ENCODE data around the gene SKOR2. TPM values are rescaled to one million over a fixed set of nuclear protein-coding genes. Genes with fewer than 3 reads are reported as not detected.

Gene SKOR2
- total RNA-seq, 1 experiment from 2014 or later: not detected

DNA sequence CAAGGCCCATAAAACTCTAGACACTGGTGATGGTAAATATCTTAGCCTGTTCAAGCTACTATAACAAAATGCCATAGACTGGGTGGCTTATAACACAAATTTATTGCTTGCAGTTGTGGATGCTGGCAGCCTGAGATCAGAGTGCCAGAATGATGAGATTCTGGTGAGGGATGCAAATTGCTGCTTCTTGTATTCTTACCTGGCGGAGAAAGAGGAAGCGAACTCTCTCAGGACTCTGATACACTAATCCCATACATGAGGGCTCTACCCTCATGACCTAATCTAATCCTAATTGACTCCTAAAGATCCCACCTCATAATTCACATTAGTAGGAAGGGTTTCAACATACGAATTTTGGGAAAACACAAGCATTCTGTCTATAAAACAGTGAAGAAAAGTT is 70.7 kb downstream of the SKOR2 start:
- BruUV-seq (replicated peaks): no TSS peak
- Histone ChIP-seq H3K9me3 (ENCODE audit: low read depth, low read length, poor library complexity, severe bottlenecking) (peaks cover 13% of the 10 kb centered on the region), H3K27me3 (replicated peaks; ENCODE audit: insufficient read depth, low read depth, low read length, poor library complexity) (no peaks in the 10 kb centered on the region), H3K4me3 (ENCODE audit: low read depth, low read length, poor library complexity, severe bottlenecking) (no peak overlapping the region), H3K36me3 (ENCODE audit: insufficient read depth, low read length, poor library complexity, severe bottlenecking) (no peaks in the 10 kb centered on the region), H3K4me1 (ENCODE audit: insufficient read depth, low read length, poor library complexity, severe bottlenecking) (no peaks in the 10 kb centered on the region), H3K27ac (ENCODE audit: low read depth, low read length, poor library complexity, severe bottlenecking) (no peak overlapping the region)
- CTCF ChIA-PET: no interaction called here
- TF ChIP-seq EZH2 (IDR thresholded peaks at IDR 0.05; ENCODE audit: borderline replicate concordance, low read depth, low read length, poor library complexity, severe bottlenecking) (no peak), CTCF (conservative IDR thresholded peaks at IDR 0.05; ENCODE audit: low read depth, low read length) (no peak)
- DNase-seq (ENCODE audit: low spot score): no peak
- POLR2A ChIA-PET (ENCODE audit: low non-redundant PET): no interaction called here
- intact Hi-C loops (cut with micrococcal nuclease; ENCODE audit: unreplicated experiment): no loop called here

DNA sequence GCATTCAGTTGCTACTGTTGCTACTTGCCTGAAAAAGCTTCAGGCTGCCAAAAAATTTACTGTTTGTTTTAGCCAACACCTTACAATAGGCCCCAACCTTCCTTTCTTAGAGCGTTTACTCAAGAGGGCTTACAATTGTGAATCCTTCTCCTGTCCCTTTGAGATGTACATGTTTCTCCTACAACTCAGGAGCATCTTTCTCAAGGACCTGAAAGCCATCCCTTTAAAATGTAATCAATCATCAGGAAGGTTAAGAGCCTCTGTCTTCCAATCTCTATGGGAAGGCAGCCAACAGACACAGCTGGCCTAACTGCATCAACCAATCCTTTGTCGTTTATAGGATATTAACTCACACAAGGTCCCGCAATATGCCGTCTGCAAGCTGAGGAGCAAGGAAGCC is 71.9 kb downstream of the SKOR2 start:
- no peaks in the 10 kb centered on the region for H3K36me3 ChIP-seq (ENCODE audit: insufficient read depth, low read length, poor library complexity, severe bottlenecking)
- DNase-seq (ENCODE audit: low spot score): no peak
- no peak overlapping the region for H3K4me3 ChIP-seq (ENCODE audit: low read depth, low read length, poor library complexity, severe bottlenecking)
- H3K4me1 ChIP-seq (ENCODE audit: insufficient read depth, low read length, poor library complexity, severe bottlenecking): no peaks in the 10 kb centered on the region
- TF ChIP-seq CTCF (conservative IDR thresholded peaks at IDR 0.05; ENCODE audit: low read depth, low read length) (no peak), EZH2 (IDR thresholded peaks at IDR 0.05; ENCODE audit: borderline replicate concordance, low read depth, low read length, poor library complexity, severe bottlenecking) (no peak)
- CTCF ChIA-PET: no interaction called here
- H3K27ac ChIP-seq (ENCODE audit: low read depth, low read length, poor library complexity, severe bottlenecking): no peak overlapping the region
- BruUV-seq (replicated peaks): no TSS peak
- intact Hi-C loops (cut with micrococcal nuclease; ENCODE audit: unreplicated experiment): no loop called here
- peaks cover 7% of the 10 kb centered on the region for H3K9me3 ChIP-seq (ENCODE audit: low read depth, low read length, poor library complexity, severe bottlenecking)
- POLR2A ChIA-PET (ENCODE audit: low non-redundant PET): interaction anchor here (0.7 kb wide), 1 partner anchor 1005 kb away, joined by 3 read pairs; no protein-coding TSS in a partner anchor
- no peaks in the 10 kb centered on the region for H3K27me3 ChIP-seq (replicated peaks; ENCODE audit: insufficient read depth, low read depth, low read length, poor library complexity)

GRCh38 chr18:47175898-47176575 is 75.4 kb downstream of the SKOR2 start, which contains the start of gene IER3IP1:
Gene IER3IP1, minus strand, starts transcription at chr18:47176364. Its CDS starts 87 bp downstream, at chr18:47176277.
- peak within 1 kb of the TSS; percentile 92 for H3K27ac ChIP-seq (ENCODE audit: low read depth, low read length, poor library complexity, severe bottlenecking)
- intact Hi-C loops (cut with micrococcal nuclease; ENCODE audit: unreplicated experiment): no loop called here
- H3K9me3 ChIP-seq (ENCODE audit: low read depth, low read length, poor library complexity, severe bottlenecking): no peaks in the 10 kb centered on the region
- no peaks in the 10 kb centered on the region for H3K36me3 ChIP-seq (ENCODE audit: insufficient read depth, low read length, poor library complexity, severe bottlenecking)
- ChIA-PET POLR2A (ENCODE audit: low non-redundant PET) (no interaction called here), CTCF (no interaction called here)
- no peaks in the 10 kb centered on the region for H3K4me1 ChIP-seq (ENCODE audit: insufficient read depth, low read length, poor library complexity, severe bottlenecking)
- no TSS peak for BruUV-seq (replicated peaks)
- TF ChIP-seq EZH2 (IDR thresholded peaks at IDR 0.05; ENCODE audit: borderline replicate concordance, low read depth, low read length, poor library complexity, severe bottlenecking) (no peak), CTCF (conservative IDR thresholded peaks at IDR 0.05; ENCODE audit: low read depth, low read length) (peak; percentile 28; the same call in 1 of the 2 replicates)
- peak; percentile 95 for DNase-seq (ENCODE audit: low spot score)
- peak within 1 kb of the TSS; percentile 92 for H3K4me3 ChIP-seq (ENCODE audit: low read depth, low read length, poor library complexity, severe bottlenecking)
- no peaks in the 10 kb centered on the region for H3K27me3 ChIP-seq (replicated peaks; ENCODE audit: insufficient read depth, low read depth, low read length, poor library complexity)
